ENCODE measurements around the gene MSN.
"Not testable (repeated sequence)": the region's sequence is repeated elsewhere in the genome, so short reads cannot be mapped to it uniquely, and the experiment has no call there.

Gene MSN

DNA sequence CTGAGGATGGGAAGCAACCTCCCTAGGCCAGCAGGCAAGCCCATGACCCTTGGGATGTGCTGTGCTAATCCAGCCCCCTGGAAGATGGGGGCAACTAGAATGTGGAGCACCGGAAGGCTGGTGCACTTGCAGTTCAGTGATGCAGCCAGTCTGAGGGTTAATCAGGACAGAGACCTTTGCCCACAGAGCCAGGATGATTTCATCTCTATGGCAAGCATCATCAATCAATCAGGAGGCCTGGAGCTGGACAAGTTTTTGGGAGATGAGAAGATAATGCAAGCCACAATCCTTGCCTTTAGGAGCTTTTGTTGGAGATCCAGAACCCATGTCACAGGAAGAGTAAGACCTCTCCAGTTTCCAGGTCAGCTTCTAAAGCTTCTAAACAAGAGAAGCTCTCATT lies 15.4 kb upstream of the MSN start:
- Histone ChIP-seq H3K9me2 (ENCODE audit: low read depth, low read length) (no peaks in the 10 kb centered on the region), H3K4me2 (ENCODE audit: low read length) (no peak overlapping the region), H3K79me2 (ENCODE audit: insufficient read depth, low read length) (no peaks in the 10 kb centered on the region), H3K27ac (ENCODE audit: low read depth, low read length, poor library complexity, severe bottlenecking) (no peak overlapping the region), H3K9ac (ENCODE audit: low read length) (no peak overlapping the region), H3K9me3 (ENCODE audit: low read length) (no peaks in the 10 kb centered on the region), H4K20me1 (ENCODE audit: insufficient read depth, low read length) (no peaks in the 10 kb centered on the region), H3K4me3 (ENCODE audit: low read depth, low read length, poor library complexity, severe bottlenecking) (no peak overlapping the region), H3K27me3 (ENCODE audit: insufficient read depth, low read length) (no peaks in the 10 kb centered on the region), H3F3A (ENCODE audit: insufficient read depth, low read length) (no peaks in the 10 kb centered on the region), H2AFZ (ENCODE audit: low read length) (no peak overlapping the region), H3K36me3 (ENCODE audit: insufficient read depth, low read length) (no peaks in the 10 kb centered on the region), H3K4me1 (ENCODE audit: insufficient read depth, low read length, severe bottlenecking) (peaks cover 8% of the 10 kb centered on the region)
- TF ChIP-seq, protein P1, sequence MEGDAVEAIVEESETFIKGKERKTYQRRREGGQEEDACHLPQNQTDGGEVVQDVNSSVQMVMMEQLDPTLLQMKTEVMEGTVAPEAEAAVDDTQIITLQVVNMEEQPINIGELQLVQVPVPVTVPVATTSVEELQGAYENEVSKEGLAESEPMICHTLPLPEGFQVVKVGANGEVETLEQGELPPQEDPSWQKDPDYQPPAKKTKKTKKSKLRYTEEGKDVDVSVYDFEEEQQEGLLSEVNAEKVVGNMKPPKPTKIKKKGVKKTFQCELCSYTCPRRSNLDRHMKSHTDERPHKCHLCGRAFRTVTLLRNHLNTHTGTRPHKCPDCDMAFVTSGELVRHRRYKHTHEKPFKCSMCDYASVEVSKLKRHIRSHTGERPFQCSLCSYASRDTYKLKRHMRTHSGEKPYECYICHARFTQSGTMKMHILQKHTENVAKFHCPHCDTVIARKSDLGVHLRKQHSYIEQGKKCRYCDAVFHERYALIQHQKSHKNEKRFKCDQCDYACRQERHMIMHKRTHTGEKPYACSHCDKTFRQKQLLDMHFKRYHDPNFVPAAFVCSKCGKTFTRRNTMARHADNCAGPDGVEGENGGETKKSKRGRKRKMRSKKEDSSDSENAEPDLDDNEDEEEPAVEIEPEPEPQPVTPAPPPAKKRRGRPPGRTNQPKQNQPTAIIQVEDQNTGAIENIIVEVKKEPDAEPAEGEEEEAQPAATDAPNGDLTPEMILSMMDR (IDR thresholded peaks at IDR 0.05; ENCODE audit: low read length) = no peak
- TF ChIP-seq EZH2 (IDR thresholded peaks at IDR 0.05; ENCODE audit: borderline replicate concordance, low read length) = no peak

DNA sequence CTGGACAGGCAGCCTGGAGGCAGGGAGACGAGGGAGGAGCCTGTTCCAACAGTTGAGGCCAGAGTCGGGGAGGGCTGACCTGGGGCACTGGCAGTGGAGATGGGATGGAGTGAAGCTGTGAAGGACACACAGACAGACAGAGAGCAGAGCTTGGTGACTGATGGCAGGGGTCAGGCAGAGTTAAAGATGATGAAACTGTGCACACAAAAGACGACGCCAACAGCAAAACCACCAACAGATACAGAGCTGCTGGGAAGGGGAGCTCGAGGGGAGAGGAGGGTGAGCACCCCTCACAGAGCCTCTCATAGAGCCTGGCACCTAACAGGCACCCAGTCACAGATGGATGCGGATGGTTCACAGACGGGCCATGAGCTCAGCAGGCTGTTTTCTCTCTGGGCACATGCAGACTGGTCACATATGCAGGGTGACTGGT lies 10.4 kb upstream of the MSN start:
- not testable (repeated sequence) for H4K20me1 ChIP-seq (ENCODE audit: insufficient read depth, low read length); H3K9me2 ChIP-seq (ENCODE audit: low read depth, low read length); H3K79me2 ChIP-seq (ENCODE audit: insufficient read depth, low read length); H3K36me3 ChIP-seq (ENCODE audit: insufficient read depth, low read length); H3K4me2 ChIP-seq (ENCODE audit: low read length); H3K27me3 ChIP-seq (ENCODE audit: insufficient read depth, low read length); H3K9me3 ChIP-seq (ENCODE audit: low read length); H3K4me1 ChIP-seq (ENCODE audit: insufficient read depth, low read length, severe bottlenecking); H3K9ac ChIP-seq (ENCODE audit: low read length); H3K4me3 ChIP-seq (ENCODE audit: low read depth, low read length, poor library complexity, severe bottlenecking); H3K27ac ChIP-seq (ENCODE audit: low read depth, low read length, poor library complexity, severe bottlenecking); H2AFZ ChIP-seq (ENCODE audit: low read length); H3F3A ChIP-seq (ENCODE audit: insufficient read depth, low read length)

DNA sequence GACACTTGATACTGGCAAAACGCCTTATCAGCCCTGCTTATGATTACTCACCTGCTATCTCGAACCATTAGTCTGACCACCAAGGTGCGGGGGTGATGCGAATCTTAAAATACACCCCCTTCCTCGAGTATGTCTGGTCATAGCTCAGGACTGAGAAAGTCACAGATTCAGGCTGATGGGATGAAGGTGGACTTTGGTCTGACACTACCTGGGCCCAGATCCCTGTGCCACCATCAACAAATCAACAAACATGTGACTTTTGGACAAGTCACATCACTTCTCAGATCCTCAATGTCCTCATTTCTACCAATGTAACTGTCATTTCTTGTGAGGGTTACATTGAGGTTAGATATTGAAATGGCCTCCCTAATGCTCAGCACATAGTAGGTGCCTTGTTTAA lies 9.8 kb upstream of the MSN start:
- Histone ChIP-seq H3K9me2 (ENCODE audit: low read depth, low read length) (no peaks in the 10 kb centered on the region), H4K20me1 (ENCODE audit: insufficient read depth, low read length) (no peaks in the 10 kb centered on the region), H3F3A (ENCODE audit: insufficient read depth, low read length) (no peaks in the 10 kb centered on the region), H3K36me3 (ENCODE audit: insufficient read depth, low read length) (no peaks in the 10 kb centered on the region), H3K27ac (ENCODE audit: low read depth, low read length, poor library complexity, severe bottlenecking) (no peak overlapping the region), H2AFZ (ENCODE audit: low read length) (no peak overlapping the region), H3K27me3 (ENCODE audit: insufficient read depth, low read length) (no peaks in the 10 kb centered on the region), H3K9me3 (ENCODE audit: low read length) (no peaks in the 10 kb centered on the region), H3K4me2 (ENCODE audit: low read length) (no peak overlapping the region), H3K4me3 (ENCODE audit: low read depth, low read length, poor library complexity, severe bottlenecking) (no peak overlapping the region), H3K79me2 (ENCODE audit: insufficient read depth, low read length) (no peaks in the 10 kb centered on the region), H3K9ac (ENCODE audit: low read length) (no peak overlapping the region), H3K4me1 (ENCODE audit: insufficient read depth, low read length, severe bottlenecking) (peaks cover 8% of the 10 kb centered on the region)
- TF ChIP-seq EZH2 (IDR thresholded peaks at IDR 0.05; ENCODE audit: borderline replicate concordance, low read length) = no peak
- TF ChIP-seq, protein P1 (IDR thresholded peaks at IDR 0.05; ENCODE audit: low read length) = no peak

DNA sequence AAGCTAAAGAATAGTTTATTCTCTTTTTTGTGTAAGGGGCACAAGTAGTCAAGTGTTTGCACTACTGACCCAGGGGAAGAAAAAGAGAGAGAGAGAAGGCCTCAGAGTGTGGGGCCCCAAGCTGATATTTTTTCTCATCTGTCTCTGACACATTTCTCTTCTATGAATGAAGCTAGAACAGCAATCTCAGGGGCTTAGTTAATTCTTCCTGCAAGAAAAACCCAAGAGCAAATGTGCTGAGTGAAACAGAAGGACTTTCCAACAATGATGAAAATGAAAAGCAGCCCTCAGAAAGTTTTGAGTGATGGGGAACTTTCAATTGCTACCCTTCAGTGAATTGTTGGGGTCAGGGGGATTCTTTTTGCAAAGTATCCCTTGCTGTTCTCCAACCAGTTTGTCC lies 9.2 kb upstream of the MSN start:
- no peaks in the 10 kb centered on the region for H3K36me3 ChIP-seq (ENCODE audit: insufficient read depth, low read length)
- no peak overlapping the region for H3K4me3 ChIP-seq (ENCODE audit: low read depth, low read length, poor library complexity, severe bottlenecking)
- H3K9me2 ChIP-seq (ENCODE audit: low read depth, low read length) = no peaks in the 10 kb centered on the region
- H4K20me1 ChIP-seq (ENCODE audit: insufficient read depth, low read length) = no peaks in the 10 kb centered on the region
- TF ChIP-seq EZH2 (IDR thresholded peaks at IDR 0.05; ENCODE audit: borderline replicate concordance, low read length) = no peak
- TF ChIP-seq, protein P1 (IDR thresholded peaks at IDR 0.05; ENCODE audit: low read length) = no peak
- H3K27me3 ChIP-seq (ENCODE audit: insufficient read depth, low read length) = no peaks in the 10 kb centered on the region
- no peak overlapping the region for H3K4me2 ChIP-seq (ENCODE audit: low read length)
- no peaks in the 10 kb centered on the region for H3K9me3 ChIP-seq (ENCODE audit: low read length)
- H3K27ac ChIP-seq (ENCODE audit: low read depth, low read length, poor library complexity, severe bottlenecking) = no peak overlapping the region
- H2AFZ ChIP-seq (ENCODE audit: low read length) = no peak overlapping the region
- H3F3A ChIP-seq (ENCODE audit: insufficient read depth, low read length) = no peaks in the 10 kb centered on the region
- H3K9ac ChIP-seq (ENCODE audit: low read length) = no peak overlapping the region
- H3K4me1 ChIP-seq (ENCODE audit: insufficient read depth, low read length, severe bottlenecking) = peaks cover 8% of the 10 kb centered on the region
- no peaks in the 10 kb centered on the region for H3K79me2 ChIP-seq (ENCODE audit: insufficient read depth, low read length)

Measured in OCI-LY1 (cell line).